HuH-7 (cell line): Measurements from ENCODE around the gene UMODL1.

Source experiments
- DNase-seq: peaks from one replicate; pipeline ENCODE4 v3.0.0; 2011; ENCODE audit warnings: low spot score

The UMODL1 gene

DNA sequence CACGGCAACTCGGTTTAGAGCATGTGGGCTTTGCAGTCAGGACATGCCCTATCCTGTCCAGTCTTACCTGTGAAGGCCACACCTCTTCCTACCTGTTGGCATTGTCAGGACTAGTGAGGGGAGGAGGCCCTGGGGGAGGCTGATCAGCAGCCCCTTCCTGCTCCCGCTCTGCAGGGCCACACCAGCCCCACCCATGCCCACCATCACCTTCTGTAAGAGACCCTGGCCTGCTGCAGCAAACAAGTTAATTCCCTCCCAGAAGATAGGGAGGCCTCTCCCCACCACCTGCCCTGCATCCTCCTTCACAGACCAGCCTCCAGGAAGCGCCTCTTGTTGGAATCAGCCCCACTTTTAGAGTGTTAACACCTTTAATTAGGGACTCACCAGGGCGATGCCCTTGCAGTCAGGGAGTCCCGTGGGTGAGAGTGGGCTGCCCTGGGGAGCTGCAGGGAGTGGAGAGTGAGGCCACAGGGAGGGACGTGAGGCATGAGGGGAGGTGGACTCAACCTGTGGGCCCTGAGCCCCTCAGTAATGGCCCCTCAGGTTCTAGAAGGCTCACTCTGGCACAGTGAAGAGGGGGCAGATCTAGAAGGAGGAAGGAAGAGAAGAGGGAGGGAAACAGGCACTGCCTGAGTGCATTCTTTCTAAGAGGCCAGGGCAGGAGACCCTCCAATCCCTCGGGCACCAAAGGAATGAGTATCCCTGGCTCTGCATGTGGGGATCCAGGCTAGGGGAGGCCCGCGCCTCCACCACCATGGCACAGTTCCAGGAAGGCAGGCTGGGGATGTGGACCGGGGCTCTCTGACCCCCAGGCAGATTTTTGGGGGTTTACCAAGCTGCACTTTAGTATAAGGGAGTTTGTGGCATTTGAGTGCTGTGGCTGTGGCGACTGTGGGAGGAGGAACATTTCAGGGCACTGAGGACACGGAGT, 8.2 kb downstream of the UMODL1 start:
- DNase-seq, result no peak

DNA sequence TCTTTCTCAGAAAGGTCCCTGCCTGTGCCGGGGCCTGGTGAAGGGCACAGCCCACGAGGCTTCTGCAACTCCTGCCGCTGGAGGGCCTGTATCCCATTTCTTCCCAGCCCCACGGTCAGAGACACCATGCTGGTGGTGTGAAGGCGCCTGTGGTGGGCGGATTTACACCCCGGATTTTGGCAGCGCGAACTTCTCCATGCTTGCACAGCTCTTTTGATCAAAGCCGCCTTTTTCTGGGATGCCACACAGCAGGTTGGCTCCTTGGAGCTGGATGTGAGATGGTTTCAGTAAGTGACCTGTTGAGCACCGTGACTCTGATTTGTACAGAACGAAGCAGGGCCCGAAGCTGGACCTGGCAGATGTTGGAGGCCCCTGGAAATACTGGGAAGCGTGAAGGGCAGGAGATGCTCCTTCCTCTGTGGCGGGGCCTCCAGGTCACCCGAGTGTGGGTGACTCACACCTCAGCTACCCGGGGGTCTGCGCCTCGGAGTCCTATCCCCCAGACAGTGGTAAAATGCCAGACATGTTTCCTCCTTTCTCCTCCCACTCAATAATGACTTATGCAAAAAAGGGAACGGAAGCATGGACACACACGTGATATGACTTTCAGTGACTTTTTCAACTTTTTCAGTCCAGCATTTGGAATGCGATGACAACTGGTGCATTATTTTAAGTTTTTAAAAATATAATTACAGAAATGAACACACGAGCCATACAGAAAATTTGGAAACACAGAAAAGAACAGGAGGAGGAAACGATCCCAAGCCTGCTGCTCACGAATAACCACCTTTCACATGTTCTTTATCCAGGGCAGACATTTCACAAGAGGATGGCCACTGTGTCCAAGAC, 9.0 kb downstream of the UMODL1 start:
- no peak for DNase-seq

DNA sequence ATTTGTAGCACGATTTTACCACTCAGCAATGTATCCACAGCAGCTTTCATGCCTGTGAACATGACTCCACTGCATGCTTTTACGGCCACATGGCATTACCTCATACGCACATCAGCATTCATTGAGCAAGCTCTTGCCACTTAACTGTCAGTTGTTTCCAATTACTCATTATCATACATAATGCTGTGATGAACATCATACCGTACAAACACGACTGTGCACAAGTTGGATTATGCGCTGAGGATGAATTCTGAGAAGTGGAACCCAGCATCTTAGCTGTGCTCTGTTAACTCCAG, 9.6 kb downstream of the UMODL1 start:
- DNase-seq, result no peak

DNA sequence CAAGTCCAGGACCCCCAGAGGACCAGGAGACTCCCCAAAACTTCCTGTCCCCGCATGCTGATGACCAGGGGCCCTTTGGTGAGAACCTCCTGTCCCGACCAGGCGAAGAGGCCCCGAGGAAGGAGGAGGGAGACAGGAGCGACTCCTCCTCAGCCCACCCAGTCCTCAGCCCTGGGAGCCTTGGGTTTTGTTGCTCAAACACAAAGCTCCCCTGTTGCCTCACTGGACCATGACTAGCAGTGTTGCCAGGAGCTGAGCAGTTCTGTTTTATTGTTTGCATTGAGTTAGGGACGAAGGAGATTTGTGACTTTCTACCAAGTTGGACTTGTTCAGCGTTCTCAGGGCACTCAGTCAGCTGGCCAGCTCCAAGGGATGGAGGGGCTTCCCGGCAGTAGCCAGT, 10.0 kb downstream of the UMODL1 start:
- DNase-seq, result no peak

DNA sequence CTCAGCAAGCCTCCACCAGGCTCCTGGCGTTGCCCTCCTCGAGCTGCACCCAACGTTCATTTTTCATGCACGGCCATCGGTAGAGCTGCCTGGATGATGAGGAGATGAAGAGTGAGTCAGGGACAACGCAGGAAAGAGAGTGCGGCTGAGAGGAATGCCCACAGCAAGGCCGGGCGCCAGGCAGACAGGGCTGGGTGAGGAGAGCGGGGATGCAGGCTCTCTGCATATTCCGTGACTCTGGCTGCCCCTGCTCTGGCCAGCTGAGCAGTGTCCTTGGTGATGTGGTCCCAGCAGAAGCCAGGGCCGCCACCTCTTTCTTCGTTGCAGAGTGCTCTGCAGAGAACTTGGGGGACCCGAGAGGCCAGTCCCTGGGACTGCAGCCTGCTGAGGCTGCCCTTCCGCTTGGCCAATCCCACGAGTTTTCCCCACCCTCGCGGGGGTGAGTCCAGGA, 10.8 kb downstream of the UMODL1 start:
- DNase-seq, result no peak

DNA sequence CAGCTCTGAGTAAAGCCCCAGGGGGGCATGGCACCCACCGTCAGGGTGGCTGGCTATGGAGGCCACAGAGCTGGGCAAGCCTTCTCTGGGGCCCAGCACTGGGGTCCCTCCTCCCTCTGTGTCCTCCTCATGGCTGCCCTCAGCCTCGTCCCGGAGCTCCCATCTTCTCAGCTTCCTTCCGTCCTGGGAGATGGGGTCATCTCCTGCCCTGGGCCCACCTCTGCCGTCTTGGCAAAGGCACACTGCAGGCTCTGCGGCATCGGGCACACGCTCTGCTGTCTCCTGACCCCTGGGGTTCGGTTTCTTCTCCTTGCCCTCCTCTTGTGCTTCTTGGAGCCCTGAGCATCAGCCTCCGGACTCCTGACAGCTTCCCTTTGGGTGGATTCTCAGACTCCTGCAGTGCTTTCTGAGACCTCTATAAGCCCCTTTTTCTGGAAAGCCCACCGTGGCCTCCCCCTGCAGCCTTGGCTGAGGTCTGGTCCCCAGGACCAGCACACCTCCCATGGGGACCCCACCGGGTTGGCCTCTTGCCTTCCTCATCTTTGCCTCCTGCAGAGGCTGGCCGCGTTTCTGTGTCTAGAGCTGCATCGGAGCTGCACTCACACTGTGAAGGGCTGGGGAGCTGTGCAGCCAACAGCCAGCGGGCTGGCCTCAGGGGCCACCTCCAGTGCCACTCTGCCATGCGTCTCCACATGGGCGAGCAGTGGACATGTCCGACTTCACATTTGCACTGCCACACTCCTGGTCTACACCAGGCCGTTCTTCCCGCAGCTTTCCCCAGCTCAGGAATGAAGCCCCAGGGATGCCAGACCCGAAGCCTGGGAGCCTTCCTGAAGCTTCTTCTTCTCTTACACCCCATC, 11.6 kb downstream of the UMODL1 start:
- no peak for DNase-seq

DNA sequence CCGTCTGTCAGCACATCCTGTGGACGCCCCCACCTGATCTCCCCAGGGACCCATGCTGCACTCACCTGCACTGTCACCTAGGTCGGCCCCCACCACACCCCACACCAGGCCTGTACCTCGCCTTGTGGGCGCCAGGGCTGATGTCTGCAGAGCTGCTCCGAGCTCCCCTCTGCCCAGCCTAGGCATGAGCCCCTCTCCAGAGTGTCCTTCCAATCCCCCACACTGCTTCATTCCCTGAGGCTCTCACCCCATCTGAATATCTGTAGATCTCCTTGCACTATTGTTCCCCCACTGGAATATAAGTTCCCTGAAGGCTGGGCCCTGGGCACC, 12.2 kb downstream of the UMODL1 start:
- DNase-seq, result no peak

DNA sequence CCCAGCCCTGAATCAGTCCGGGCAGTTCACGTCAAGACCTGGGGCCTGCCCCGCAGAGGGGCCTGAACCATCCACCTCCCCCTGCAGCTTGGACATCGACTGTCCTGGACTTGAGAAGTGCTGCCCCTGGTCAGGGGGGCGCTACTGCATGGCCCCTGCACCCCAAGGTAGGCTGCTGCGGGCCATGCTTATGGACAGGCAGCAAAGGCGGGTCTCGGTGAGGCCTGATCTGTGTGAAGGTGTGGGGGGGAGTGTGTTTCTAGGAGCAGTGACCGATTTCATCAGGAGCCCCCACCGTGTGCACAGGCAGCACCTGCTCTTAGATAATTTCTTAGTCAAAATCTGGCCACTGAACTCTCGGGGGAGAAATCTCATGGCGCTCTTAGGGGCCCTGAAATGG, 13.0 kb downstream of the UMODL1 start:
- no peak for DNase-seq

DNA sequence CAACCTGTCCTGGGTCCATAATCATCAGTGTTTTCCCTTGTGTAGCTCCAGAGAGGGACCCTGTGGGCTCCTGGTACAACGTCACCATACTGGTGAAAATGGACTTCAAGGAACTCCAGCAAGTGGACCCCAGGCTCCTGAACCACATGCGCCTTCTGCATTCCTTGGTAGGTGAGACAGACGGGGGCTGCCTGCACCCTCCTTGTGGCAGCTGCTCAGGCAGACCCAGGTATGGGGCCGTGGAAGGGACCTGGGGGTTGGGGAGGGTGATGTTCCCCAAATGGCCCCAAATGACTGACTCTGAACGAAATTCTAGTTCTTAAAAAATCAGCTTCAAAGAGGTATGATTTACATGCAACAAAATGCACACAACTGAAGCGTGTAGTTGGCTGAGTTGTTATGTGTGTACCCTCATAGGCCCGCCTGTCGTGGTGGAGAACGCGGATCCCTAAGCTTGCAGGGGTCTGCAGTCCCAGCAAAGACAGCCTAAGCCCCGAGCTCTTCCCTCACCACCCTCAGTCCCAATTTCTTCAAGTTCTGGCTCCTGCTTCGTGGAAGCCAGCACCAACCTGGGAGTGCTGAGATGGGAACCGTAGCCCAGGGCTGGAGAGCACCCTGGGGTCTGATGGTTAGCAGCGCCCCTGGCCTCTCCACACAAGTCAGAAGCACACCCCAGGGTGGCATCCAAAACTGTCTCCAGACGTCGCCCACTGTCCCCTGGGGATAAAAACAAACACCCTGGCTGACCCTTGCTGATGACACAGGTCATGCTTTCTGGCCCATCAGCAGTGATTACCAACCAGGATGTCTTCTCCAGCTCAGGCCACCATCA, 14.3 kb downstream of the UMODL1 start:
- no peak for DNase-seq

DNA sequence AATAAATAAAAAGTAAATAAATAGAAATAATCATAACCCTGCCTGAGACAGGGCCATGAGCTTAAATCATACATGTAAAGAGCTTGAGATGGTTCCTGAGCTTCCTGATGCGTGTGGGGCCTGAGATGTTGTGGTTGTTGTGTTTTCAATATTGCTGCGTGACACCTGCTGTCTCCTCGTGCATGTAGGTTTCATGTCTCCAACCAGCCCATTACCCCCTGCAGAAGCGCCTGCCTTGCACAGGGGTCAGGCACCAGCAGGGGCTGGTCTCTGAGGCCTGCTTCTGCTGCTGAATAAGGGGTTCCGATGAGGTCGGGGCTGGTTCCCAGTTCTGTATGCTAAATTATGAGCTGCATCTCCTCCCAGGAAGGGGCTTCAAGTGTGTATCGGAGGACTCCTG, 15.9 kb downstream of the UMODL1 start:
- no peak for DNase-seq

DNA sequence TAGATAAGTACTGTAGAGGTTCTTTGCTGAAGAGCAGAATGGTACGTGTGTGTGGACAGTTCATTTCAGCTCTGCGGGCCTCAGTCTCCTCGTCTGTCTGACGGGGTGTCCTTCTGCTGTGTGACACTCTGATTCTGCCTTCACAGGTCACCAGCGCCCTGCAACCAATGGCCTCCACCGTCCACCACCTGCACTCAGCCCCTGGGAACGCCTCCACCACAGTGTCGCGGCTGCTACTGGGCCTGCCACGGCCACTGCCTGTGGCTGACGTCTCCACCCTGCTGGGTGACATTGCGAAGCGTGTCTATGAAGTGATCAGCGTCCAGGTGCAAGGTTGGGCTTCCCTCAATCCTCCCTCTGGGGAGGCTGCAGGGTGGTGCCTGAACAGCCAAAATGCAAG, 17.0 kb downstream of the UMODL1 start:
- DNase-seq, result no peak

DNA sequence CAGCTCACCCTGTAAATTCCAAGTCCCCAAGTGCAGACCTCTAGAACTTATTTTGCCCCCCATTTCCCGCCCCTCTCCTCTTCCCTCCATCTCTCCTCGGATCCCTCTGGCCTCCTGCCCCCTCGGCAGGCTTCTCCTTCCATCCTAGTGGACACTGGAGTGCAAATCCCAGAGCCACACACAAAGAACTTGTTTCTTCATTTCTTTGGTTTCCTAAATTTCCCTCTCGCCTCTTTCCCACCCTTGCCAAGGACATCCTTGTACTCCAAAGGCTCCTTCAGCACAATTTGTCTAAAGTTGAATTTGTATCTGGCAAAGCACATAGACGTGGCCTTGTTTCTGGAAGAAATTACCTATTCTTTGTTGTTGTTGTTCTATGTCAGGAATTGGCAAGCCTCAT, 17.5 kb downstream of the UMODL1 start:
- DNase-seq, result no peak

DNA sequence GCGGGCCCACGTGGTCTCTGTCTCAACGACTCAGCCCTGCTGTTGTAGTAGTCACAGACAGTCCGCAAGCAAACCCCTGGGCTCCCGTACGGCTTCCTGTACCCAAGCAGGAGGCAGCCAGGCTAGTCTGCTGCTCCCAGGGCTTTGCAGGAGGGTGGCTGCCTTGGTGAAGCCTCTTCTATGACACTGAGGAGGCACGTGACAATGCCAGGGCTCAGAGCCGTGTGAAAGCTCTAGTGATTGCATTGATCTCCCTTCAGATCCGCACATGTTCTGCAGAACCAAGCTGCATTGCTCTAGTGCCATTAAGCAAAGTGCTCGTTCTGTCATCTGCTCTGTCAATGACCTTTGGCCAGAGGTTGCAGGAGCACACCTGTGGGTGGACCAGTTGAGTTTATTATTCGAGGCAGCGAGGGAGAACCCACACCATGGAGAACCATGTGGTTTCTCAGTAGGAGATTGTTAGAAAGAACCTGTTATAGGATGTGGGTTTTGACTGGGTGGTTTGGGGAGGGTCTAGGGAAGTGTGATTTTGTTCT, 18.0 kb downstream of the UMODL1 start:
- DNase-seq, result no peak

DNA sequence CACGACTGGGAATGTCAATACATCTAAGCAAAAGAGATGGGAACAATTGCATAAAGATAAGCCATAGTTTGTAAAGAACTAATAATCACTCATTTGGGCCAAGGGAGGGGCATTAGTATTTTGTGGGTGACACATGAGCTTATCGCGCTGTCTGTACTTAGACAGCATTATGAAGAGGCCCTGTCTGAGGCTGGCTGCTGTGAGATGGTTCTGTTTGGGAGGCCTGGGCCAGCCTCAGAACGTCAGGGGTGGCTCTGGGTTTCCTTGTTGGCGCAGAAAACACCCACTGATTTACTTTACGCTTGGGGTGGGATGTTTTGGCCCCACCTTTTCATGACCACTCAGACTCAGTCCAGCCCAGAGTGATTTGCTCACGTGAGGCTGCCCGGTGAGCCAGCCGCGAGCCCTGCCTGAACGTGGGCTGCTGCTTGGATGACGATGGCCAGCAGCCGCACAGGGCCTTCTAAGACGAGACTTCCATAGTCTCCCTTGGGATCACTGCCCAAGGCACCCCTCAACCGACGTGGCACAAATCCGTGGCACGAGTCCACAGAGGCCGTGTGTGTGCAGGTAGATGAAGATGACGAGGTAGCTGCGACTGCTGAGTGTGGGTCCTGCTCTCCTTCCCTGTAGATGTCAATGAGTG, 18.7 kb downstream of the UMODL1 start:
- no peak for DNase-seq

DNA sequence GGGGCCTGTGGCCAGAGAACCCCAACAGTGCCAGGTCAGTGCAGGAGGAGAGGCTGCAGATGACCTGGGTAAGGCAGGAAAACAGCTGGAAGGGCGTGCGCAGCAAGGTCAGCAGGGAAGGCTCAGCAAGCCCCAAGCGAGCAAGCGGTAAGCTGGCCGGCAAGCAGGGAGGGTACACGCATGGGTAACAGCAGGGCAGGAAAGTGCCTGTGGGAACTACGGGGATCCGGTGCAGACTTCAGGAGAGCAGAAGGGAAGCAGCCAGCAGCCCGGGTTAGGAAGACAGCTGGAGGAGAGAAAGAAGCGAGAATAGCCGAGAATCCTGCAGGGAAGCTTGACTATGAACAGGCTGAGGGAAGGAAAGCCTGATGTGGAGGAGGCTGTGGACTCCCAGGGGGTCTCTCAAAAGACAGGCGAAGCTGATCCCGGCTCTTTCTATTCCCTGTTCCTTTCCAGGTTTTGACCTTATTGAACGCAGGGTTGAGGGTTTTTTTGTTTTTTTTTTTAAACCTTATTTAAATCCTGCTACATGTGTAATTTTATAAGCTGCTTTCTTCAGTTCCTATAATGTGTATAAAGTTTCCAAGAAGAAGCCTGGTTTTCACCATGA, 20.9 kb downstream of the UMODL1 start:
- DNase-seq, result no peak

DNA sequence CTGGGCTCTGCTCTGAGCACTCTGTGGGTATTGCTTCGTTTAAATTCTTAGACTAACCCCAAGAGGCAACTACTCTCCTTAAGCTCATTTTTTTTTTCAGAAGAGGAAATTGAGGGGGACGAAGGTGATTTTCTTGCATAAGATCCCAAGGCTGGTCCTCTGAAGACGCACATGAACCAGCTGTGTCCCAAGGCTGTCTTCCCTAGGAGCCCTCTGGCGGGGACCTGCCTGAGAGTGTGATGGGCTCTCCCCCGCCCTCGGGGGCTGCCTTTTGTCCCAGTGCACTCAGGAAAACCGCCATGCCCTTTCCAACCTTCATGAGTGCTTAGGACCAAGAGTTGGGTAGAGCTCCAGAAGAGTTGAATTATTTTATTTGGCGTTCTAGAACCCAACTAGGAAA, 21.7 kb downstream of the UMODL1 start:
- no peak for DNase-seq

DNA sequence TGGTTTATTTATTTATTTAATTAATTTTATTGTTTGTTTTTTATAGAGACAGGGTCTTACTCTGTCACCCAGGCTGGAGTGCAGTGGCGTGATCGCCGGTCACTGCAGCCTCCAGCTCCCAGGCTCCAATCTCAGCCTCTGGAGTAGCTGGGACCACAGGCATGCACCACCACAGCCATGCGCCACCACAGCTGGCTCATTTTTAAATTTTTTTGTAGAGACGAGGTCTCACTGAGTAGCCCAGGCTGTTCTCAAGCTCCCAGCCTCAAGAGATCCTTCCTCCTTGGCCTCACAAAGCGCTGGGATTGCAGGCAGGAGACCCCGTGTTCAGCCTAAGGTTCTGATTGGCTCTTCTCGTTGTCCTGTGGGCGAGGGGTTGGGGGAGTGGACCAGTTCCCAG, 22.1 kb downstream of the UMODL1 start:
- DNase-seq, result no peak

DNA sequence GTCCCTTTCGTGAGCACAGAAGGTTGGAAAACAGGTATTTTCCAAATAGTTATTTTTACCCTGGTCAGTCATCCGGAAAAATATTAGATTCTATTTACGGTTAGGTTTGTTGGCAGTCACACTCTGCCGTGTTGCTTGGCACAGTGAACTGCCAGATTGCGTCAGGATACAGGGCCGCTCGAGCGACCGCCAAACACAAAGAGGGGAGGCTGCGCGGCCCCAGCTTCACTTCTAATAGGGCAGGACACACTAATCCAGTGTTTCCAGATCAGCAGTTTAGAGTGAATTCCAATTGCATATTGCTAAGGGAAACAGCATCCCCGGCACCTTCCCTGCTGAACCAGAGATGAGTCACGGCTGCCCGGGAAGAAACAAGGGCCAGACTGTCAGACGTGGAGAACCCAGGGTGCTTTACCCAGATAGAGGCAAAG, 22.9 kb downstream of the UMODL1 start:
- no peak for DNase-seq

DNA sequence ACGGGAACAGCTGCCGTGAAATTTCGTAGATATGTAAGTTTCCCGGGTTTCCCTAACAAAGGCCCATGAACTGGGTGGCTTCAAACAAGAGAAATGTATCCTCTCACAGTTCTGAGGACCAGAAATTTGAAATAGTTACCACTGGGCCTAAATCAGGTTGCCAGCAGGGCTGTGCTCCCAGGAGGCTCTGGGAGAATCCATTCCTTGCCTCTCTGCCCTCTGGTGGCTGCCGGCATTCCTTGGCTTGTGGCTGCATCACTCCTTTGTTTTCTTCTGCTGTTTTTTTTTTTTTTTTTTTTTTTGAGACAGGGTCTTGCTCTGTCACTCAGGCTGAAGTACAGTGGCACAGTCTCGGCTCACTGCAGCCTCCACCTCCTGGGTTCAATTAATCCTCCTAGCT, 23.7 kb downstream of the UMODL1 start:
- DNase-seq, result no peak

DNA sequence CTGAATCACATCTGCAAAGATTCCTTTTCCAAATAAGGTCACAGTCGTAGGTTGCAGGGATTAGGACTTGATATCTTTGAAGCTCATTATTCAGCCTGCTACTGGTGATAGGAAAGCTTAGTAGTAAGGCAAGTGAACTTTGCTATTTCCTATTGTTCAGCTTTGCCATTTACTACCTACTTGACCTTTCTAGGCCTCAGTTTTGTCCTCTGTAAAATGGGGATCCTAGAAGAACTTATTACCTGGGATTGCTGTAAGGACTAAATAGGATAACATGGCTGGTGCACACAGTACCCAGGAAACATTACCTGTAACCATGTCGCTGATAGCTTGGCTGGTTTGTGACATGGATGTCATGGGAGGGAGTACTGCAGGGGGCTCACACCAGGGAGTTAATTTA, 24.5 kb downstream of the UMODL1 start:
- DNase-seq, result no peak
